Heart left ventricle (tissue), 16 donors: ENCODE measurements around the gene PDGFRB. TPM values are rescaled to one million over a fixed set of nuclear protein-coding genes. Genes with fewer than 3 reads are reported as not detected.

ENCODE experiments used
- ATAC-seq, 4 donors: fragments of 200-7000 bp; cut with Tn5 transposase; one replicate each; pipeline ENCODE4 v1.9.1; 2020 to 2022; ENCODE audit warnings: moderate library complexity in 4 of 4, mild to moderate bottlenecking in 3 of 4, moderate number of reproducible peaks in 1 of 4
- DNase-seq, 5 donors: peaks; one replicate each; pipeline ENCODE4 v3.0.0-alpha.2; 2020
- H3K27ac ChIP-seq, 12 donors: fragments of 200-600 bp; sonication (generic) in 4 of 12; one replicate each; pipeline versions ENCODE4 v1.5.0 to v1.8.0; 2016 to 2022; ENCODE audit warnings: mild to moderate bottlenecking in 2 of 12
- H3K27me3 ChIP-seq, 9 donors: fragments of 200-600 bp; sonication (generic) in 2 of 9; one replicate each; pipeline versions ENCODE4 v1.5.1 to v1.8.0; 2016 to 2022; ENCODE audit warnings: mild to moderate bottlenecking in 3 of 9
- H3K36me3 ChIP-seq, 9 donors: fragments of 200-600 bp; sonication (generic) in 2 of 9; one replicate each; pipeline versions ENCODE4 v1.5.0 to v1.8.0; 2018 to 2022; ENCODE audit warnings: mild to moderate bottlenecking in 2 of 9
- H3K4me1 ChIP-seq, 12 donors: fragments of 200-600 bp; sonication (generic) in 4 of 12; one replicate each; pipeline versions ENCODE4 v1.5.0 to v1.8.0; 2016 to 2022; ENCODE audit warnings: mild to moderate bottlenecking in 3 of 12
- H3K4me3 ChIP-seq, 12 donors: fragments of 200-600 bp; sonication (generic) in 4 of 12; one replicate each; pipeline versions ENCODE4 v1.5.0 to v1.8.0; 2017 to 2022; ENCODE audit warnings: mild to moderate bottlenecking in 9 of 12, moderate library complexity in 4 of 12
- H3K9me3 ChIP-seq, 12 donors: fragments of 200-600 bp; sonication (generic) in 4 of 12; one replicate each; pipeline versions ENCODE4 v1.5.0 to v1.8.0; 2016 to 2022; ENCODE audit warnings: mild to moderate bottlenecking in 1 of 12
- CTCF ChIP-seq, 12 donors: fragments of 200-600 bp; sonication (generic) in 4 of 12; IDR thresholded peaks; one replicate each; pipeline versions ENCODE4 v1.5.0 to v1.8.0; 2018 to 2022; ENCODE audit warnings: antibody characterized with exemption in 12 of 12, mild to moderate bottlenecking in 5 of 12
- POLR2A ChIP-seq, 2 donors: fragments of 450-650 bp; IDR thresholded peaks; one replicate each; pipeline ENCODE4 v1.6.1; 2017; ENCODE audit warnings: antibody characterized with exemption in 2 of 2, mild to moderate bottlenecking in 2 of 2, moderate library complexity in 2 of 2
- WGBS, 4 donors: extraction: QIAGEN DNeasy Blood & Tissue Kit in 2 of 4; methylation state at CpG; one replicate each; pipeline versions ENCODE4 v1.1.5 to v1.1.7; 2013 to 2018; 5-methylcytosine and 5-hydroxymethylcytosine counted together
- intact Hi-C, 10 donors: fragments of 100-400 bp; cut with DNase I; formaldehyde crosslinking; loops; one replicate each; pipeline versions ENCODE4 v1.11.1 to v1.14.2; 2022
- polyA plus RNA-seq, 2 donors: library from polyadenylated mRNA; stranded (reverse); fragments of 200-250 nt; gene quantifications; one replicate each; pipeline ENCODE4 v1.2.3, GENCODE V29; 2013
- total RNA-seq, 9 donors: library from RNA; depleted of rRNA in 2 of 9; stranded (reverse); fragments of >200 nt in 2 of 9; fragmentation: NEBNext Ultra II Directional in 3 of 9; extraction: Animal tissue kit (Norgen Biotek cat#: 25700) in 3 of 9; gene quantifications; one replicate each; pipeline versions ENCODE4 v1.1.0 to v1.2.4, GENCODE V29; 2016 to 2023
- donor health status: ischemic (EF 13 %, LVEDD 7.1; RV severe dilation, severe dysfunction).
- donor health status: healthy with polysubstance abuse.
- donor health status: DM: no; HTN: yes; CAD: no.
- donor health status: DM: no; HTN: no; CAD: no.
- donor health status: ischemic (EF 25% LVEDD 6.9; RV normal size, moderate dysfunction).
- donor health status: ischemic (EF 25% LVEDD 5.7; RV mildly dilated, moderate dysfunction).
- donor health status: healthy.
- donor health status: DM: yes; HTN: yes; CAD: no.
- donor health status: ischemic (EF 35%, LVEDD 5.7; RV mildly dilated, moderate dysfunction).
- donor health status: nonischemic (EF 11% LVEDD 7.7; RV severe dilation, severe dysfunction).
- donor health status: DM: yes; HTN: yes; CAD: no.
- donor health status: PGD.
- donor health status: ischemic (EF 29% LVEDD 5.4; RV normal size, mild dysfunction).
- donor health status: nonischemic (EF 23%, LVEDD 6.1; RV moderate dilation, normal function).

Gene PDGFRB
- total and polyA plus RNA-seq, 11 donors, result 27.6 to 112 (median 45.6) TPM

- DNase-seq (no peak), ATAC-seq (no peak)
- 84 to 90% (median 87%) methylated on average over 4 of the region's 4 CpGs for WGBS, 4 donors
These were observed 16.9 kb upstream of the PDGFRB start for GRCh38 chr5:150172556-150172955.

GRCh38 chr5:150172145-150172544 is 16.5 kb upstream of the PDGFRB start:
- intact Hi-C loops, result no loop called here
- WGBS, 4 donors, result 73 to 94% (median 78%) methylated on average over 1 of the region's 1 CpG

More at GRCh38 chr5:150172556-150172955, 16.9 kb upstream of the PDGFRB start:
- Histone ChIP-seq H3K36me3 (no peaks in the 10 kb centered on the region), H3K27ac (no peak overlapping the region), H3K27me3 (peaks cover 0 to 26% (median under 1%) of the 10 kb centered on the region in 9 donors), H3K4me1 (peaks cover 0 to 16% (median 0%) of the 10 kb centered on the region in 12 donors), H3K9me3 (no peaks in the 10 kb centered on the region), H3K4me3 (no peak overlapping the region)
- intact Hi-C loops, result no loop called here
- TF ChIP-seq CTCF (IDR thresholded peaks at IDR 0.05), result no peak
- TF ChIP-seq POLR2A (IDR thresholded peaks at IDR 0.05), result no peak

GRCh38 chr5:150168864-150169263 is 13.2 kb upstream of the PDGFRB start:
- no peak for DNase-seq
- no peaks in the 10 kb centered on the region for H3K36me3 ChIP-seq
- peaks cover 0 to 30% (median 15%) of the 10 kb centered on the region in 12 donors for H3K4me1 ChIP-seq
- TF ChIP-seq POLR2A (IDR thresholded peaks at IDR 0.05) (no peak), CTCF (IDR thresholded peaks at IDR 0.05) (no peak)
- no peak overlapping the region for H3K4me3 ChIP-seq
- 34 to 75% (median 51%) methylated on average over 3 of the region's 3 CpGs for WGBS, 4 donors
- peak in 2 of 4 donors; percentile 19 to 56 for ATAC-seq
- H3K27me3 ChIP-seq, result peaks cover 0 to 39% (median 6%) of the 10 kb centered on the region in 9 donors
- intact Hi-C loops, result loop anchor here in 3 of 10 donors (5.0 to 10.0 kb wide), 3 partner anchors 33 to 266 kb away; partner anchors contain the start of gene TCOF1 (in 1 of the 3)
- H3K9me3 ChIP-seq, result no peaks in the 10 kb centered on the region
- peak overlapping the region in 1 of 12 donors; percentile 5 for H3K27ac ChIP-seq

More at GRCh38 chr5:150172145-150172544, 16.5 kb upstream of the PDGFRB start:
- DNase-seq (no peak), ATAC-seq (no peak)
- Histone ChIP-seq H3K4me3 (no peak overlapping the region), H3K4me1 (peaks cover 0 to 16% (median 1%) of the 10 kb centered on the region in 12 donors), H3K27me3 (peaks cover 0 to 30% (median 4%) of the 10 kb centered on the region in 9 donors), H3K36me3 (no peaks in the 10 kb centered on the region), H3K9me3 (no peaks in the 10 kb centered on the region), H3K27ac (no peak overlapping the region)
- TF ChIP-seq POLR2A (IDR thresholded peaks at IDR 0.05), result no peak
- TF ChIP-seq CTCF (IDR thresholded peaks at IDR 0.05), result no peak

GRCh38 chr5:150167908-150168307 is 12.3 kb upstream of the PDGFRB start:
- DNase-seq, result no peak
- intact Hi-C loops, result loop anchor here in 3 of 10 donors (5.0 to 10.0 kb wide), 3 partner anchors 34 to 267 kb away; partner anchors contain the start of gene TCOF1 (in 1 of the 3)

More at GRCh38 chr5:150167908-150168307, 12.3 kb upstream of the PDGFRB start:
- Histone ChIP-seq H3K27ac (no peak overlapping the region), H3K9me3 (no peaks in the 10 kb centered on the region), H3K4me1 (peaks cover 0 to 39% (median 24%) of the 10 kb centered on the region in 12 donors), H3K4me3 (no peak overlapping the region), H3K27me3 (peaks cover 0 to 39% (median 6%) of the 10 kb centered on the region in 9 donors), H3K36me3 (no peaks in the 10 kb centered on the region)
- 87 to 94% (median 91%) methylated on average over 10 to 14 of the region's 14 CpGs for WGBS, 4 donors
- TF ChIP-seq POLR2A (IDR thresholded peaks at IDR 0.05) (no peak), CTCF (IDR thresholded peaks at IDR 0.05) (peak in 1 of 12 donors; percentile 12)
- no peak for ATAC-seq
